ENCODE data around the gene CSH2.

DNA sequence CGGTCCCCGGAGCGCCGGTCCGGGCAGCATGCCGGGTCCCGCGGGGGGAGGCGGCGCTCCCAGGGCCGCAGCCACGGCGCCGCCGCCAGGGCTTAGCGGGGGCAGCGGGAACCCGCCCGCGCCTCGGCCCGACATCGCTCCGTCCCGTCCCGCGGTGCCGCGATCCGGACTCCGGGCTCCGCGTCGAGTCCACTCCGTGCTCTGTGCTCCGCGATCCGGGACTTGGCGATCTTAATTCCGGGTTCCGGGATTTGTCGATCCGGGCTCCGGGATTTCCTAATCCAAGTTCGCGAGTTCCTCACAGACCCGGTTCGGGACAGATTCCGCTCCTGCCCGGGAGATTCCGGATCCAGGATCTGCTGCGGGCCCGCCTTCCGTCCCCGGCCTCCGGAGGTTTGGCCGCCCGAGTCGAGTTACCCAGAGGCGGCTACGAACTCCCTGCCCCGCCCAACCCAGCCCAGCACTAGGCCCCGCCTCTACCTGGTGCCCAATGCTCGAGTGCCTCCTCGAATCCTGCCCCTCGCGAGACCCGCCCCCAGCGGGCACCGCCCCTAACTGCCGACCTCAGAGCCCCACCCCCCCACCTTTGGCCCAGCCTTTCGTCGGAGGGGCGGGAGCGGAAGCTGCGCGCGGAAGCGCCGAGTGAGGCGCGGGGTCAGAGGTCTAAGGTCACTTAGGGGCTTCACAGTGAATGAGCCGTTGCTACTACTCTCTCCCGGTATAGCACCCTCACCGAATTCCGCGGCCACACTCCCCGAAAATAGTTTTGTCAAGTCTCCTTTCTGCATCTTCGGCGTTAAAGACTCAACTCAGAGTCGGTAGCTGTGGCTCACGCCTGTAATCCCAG, 30.7 kb downstream of the CSH2 start, which contains the start of gene SMARCD2:
- TF ChIP-seq CTCF (IDR thresholded peaks at IDR 0.05) (peak in 2 of 4 experiments; percentile 46 to 80), POLR2A (IDR thresholded peaks at IDR 0.05) (peak; percentile 72 to 98)
